LNCaP clone FGC (cell line): ENCODE measurements around the gene LPP.

ENCODE experiments used
- DNase-seq: peaks from one replicate; pipeline ENCODE4 v3.0.0-alpha.2; 2011; ENCODE audit warnings: low read depth
- H3K4me3 ChIP-seq: 2 replicates; pipeline ENCODE4 v1.5.1; 2011; ENCODE audit warnings: mild to moderate bottlenecking, low read depth, low read length, control low read depth
- TF ChIP-seq, protein P1 (sequence below): IDR thresholded peaks from 2 replicates; pipeline ENCODE4 v1.5.1; 2012; ENCODE audit warnings: mild to moderate bottlenecking; ENCODE audit not compliant: control insufficient read depth, insufficient read depth; ENCODE audit errors: extremely low read depth

Gene LPP

DNA sequence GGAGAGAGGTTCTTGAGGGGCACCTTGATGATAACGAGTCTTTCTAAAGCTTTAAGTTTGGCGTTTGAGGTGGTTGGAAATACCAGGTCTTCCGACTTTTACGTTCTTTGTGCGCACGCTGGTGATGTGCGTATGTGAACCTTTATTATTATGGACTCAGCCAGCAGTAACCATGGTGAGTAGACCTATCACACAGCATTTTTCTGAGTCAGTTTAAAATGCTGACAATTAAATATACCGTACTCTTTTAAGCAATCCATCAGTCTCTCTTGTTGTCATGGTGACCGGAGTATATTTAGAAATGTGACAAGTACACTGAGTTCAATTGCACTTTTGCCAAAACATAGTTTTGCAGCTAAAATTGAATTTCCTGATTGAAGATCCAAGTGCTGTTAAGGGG lies 172.2 kb downstream of the LPP start:
- TF ChIP-seq, protein P1, sequence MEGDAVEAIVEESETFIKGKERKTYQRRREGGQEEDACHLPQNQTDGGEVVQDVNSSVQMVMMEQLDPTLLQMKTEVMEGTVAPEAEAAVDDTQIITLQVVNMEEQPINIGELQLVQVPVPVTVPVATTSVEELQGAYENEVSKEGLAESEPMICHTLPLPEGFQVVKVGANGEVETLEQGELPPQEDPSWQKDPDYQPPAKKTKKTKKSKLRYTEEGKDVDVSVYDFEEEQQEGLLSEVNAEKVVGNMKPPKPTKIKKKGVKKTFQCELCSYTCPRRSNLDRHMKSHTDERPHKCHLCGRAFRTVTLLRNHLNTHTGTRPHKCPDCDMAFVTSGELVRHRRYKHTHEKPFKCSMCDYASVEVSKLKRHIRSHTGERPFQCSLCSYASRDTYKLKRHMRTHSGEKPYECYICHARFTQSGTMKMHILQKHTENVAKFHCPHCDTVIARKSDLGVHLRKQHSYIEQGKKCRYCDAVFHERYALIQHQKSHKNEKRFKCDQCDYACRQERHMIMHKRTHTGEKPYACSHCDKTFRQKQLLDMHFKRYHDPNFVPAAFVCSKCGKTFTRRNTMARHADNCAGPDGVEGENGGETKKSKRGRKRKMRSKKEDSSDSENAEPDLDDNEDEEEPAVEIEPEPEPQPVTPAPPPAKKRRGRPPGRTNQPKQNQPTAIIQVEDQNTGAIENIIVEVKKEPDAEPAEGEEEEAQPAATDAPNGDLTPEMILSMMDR: no peak
- no peak overlapping the region for H3K4me3 ChIP-seq
- no peak for DNase-seq

DNA sequence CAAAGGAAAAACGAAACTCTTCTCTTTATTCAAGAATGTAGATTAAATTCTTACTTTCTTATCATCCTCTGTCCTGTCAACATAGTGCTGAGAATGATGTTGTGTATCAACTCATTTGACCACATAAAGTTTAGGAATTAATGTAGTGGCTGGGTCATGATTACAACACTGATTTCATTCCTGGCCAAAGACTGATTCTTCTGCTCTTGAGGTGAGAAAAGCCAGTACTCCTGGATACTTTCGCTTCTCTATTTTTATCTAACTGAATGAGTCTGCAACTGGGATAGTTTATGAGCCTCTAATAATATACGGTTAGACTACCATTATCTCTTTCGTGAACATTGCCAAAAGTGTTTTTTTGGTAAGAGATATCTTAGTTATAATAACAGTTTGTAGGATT lies 173.0 kb downstream of the LPP start:
- no peak overlapping the region for H3K4me3 ChIP-seq
- DNase-seq: no peak
- TF ChIP-seq, protein P1: no peak

DNA sequence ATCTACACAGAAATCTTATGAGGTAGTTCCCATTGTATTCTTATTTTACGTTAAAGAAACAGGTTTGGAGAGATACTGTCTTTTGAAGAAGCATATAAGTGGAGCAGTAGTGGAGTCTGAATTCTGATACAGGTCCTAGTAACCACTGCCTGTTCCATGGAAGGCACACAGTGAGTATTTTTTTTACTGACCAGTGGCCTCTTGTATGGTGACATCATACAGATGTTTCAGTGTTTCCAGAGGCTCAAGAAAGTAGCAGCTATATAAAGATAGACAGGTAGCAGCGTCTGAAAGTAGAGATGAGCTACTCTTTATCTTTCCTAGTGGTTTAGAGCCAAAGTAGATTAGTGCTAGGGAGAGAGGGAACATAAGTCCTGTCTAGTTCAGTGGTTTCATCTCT lies 173.5 kb downstream of the LPP start:
- DNase-seq: no peak
- no peak overlapping the region for H3K4me3 ChIP-seq
- TF ChIP-seq, protein P1: no peak

DNA sequence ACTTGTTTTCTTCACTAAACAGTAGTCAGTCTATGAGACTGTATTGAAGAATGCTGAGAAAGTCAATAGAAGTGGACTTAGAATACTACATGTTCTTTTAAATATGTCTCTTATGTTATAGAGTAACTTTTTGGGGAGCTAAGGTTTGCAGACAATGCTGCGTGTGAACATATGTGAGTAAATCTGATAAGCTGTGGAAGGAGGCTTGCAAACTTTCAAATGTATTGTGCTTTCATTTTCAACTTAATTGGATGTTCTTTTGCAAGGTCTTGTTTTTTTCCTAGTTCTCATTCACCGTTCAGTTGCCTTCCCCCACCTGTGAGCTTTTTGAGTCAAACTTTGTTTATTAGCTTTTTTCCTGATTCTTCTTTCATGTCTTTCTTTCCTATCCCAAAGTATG lies 176.2 kb downstream of the LPP start:
- TF ChIP-seq, protein P1: no peak
- no peak for DNase-seq
- no peak overlapping the region for H3K4me3 ChIP-seq

DNA sequence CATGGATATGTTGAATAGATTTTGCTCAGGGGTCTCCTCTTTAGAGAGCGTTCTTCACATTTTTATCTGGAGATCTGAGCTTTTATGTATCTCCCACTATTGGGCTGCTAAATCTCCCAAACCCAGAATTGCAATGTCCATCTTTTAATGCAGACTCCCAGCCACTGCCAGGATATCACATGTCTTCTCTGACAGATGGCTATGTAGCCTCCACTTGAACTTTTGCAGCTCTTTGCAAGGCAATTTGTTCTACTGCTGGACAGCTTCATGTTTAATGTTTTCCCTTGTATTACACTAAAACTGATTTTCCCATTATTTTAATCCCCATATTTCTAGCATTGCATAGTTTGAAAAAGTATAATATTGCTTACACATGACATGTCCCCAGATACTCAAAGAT lies 177.2 kb downstream of the LPP start:
- no peak overlapping the region for H3K4me3 ChIP-seq
- no peak for DNase-seq
- TF ChIP-seq, protein P1: no peak

DNA sequence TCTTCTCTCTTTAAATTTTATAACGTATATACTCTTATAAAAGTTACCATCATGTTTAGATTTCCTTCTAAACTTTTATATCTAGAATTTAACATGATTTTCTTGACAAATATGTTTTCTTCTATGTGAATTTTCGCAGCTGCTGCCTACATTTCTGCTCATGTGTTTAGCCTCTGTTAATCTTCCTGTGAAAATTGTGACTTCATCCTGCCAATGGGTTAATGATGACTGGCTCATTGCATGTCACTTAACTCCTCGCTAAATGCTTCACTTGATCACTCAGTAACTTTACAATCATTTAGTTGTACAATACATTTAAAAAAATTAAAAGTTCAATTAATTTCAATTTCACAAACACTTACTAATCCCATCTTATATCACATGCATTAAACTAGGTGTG lies 178.1 kb downstream of the LPP start:
- H3K4me3 ChIP-seq: no peak overlapping the region
- TF ChIP-seq, protein P1: no peak
- no peak for DNase-seq

DNA sequence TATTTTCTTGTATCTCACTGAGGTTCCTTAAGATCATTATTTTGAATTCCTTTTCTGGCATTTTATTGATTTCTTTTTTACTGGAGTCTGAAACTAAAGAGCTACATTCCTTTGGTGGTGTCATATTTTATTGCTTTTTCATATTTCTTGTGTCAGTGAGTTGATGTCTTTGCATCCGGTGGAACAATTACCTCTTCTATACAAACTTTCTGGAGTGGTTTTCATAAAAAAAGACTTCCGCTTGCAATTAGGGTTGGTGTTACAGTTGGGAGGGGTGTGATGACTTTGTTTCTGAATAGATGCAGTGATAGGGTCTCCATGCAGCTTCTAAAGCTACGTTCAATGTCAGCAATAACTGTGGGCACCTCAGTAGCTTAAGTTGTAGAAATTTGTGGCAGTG lies 181.7 kb downstream of the LPP start:
- TF ChIP-seq, protein P1: no peak
- no peak overlapping the region for H3K4me3 ChIP-seq
- DNase-seq: no peak
